ENCODE measurements around the gene BPIFB3. TPM values are rescaled to one million over a fixed set of nuclear protein-coding genes. Genes with fewer than 3 reads are reported as not detected.

BPIFB3 gene
- total and polyA plus RNA-seq, 2 of the 13 experiments (the other 11 are each of a cell fraction or from before 2014, with no cell fraction given), result 0.09 TPM; not detected in 1

GRCh38 chr20:33043731-33044181, 9.9 kb upstream of the BPIFB3 start (continued):
- TF ChIP-seq, protein P1, sequence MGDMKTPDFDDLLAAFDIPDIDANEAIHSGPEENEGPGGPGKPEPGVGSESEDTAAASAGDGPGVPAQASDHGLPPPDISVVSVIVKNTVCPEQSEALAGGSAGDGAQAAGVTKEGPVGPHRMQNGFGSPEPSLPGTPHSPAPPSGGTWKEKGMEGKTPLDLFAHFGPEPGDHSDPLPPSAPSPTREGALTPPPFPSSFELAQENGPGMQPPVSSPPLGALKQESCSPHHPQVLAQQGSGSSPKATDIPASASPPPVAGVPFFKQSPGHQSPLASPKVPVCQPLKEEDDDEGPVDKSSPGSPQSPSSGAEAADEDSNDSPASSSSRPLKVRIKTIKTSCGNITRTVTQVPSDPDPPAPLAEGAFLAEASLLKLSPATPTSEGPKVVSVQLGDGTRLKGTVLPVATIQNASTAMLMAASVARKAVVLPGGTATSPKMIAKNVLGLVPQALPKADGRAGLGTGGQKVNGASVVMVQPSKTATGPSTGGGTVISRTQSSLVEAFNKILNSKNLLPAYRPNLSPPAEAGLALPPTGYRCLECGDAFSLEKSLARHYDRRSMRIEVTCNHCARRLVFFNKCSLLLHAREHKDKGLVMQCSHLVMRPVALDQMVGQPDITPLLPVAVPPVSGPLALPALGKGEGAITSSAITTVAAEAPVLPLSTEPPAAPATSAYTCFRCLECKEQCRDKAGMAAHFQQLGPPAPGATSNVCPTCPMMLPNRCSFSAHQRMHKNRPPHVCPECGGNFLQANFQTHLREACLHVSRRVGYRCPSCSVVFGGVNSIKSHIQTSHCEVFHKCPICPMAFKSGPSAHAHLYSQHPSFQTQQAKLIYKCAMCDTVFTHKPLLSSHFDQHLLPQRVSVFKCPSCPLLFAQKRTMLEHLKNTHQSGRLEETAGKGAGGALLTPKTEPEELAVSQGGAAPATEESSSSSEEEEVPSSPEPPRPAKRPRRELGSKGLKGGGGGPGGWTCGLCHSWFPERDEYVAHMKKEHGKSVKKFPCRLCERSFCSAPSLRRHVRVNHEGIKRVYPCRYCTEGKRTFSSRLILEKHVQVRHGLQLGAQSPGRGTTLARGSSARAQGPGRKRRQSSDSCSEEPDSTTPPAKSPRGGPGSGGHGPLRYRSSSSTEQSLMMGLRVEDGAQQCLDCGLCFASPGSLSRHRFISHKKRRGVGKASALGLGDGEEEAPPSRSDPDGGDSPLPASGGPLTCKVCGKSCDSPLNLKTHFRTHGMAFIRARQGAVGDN (CRISPR knock-in tag; IDR thresholded peaks at IDR 0.05), result 0 out of 2 replicates have a peak, but pooled peaks have one; percentile 30
- TF ChIP-seq GRHL1 (CRISPR knock-in tag; conservative IDR thresholded peaks at IDR 0.05) (no peak), HDAC1 (CRISPR knock-in tag; IDR thresholded peaks at IDR 0.05) (0 out of 2 replicates have a peak, but pooled peaks have one; percentile 42), ZNF562 (CRISPR knock-in tag; IDR thresholded peaks at IDR 0.05; ENCODE audit: borderline replicate concordance) (no peak), ZNF670 (CRISPR knock-in tag; IDR thresholded peaks at IDR 0.05; ENCODE audit: borderline replicate concordance) (no peak), KIAA2018 (CRISPR knock-in tag; IDR thresholded peaks at IDR 0.05; ENCODE audit: borderline replicate concordance) (no peak)
- TF ChIP-seq, protein P2, sequence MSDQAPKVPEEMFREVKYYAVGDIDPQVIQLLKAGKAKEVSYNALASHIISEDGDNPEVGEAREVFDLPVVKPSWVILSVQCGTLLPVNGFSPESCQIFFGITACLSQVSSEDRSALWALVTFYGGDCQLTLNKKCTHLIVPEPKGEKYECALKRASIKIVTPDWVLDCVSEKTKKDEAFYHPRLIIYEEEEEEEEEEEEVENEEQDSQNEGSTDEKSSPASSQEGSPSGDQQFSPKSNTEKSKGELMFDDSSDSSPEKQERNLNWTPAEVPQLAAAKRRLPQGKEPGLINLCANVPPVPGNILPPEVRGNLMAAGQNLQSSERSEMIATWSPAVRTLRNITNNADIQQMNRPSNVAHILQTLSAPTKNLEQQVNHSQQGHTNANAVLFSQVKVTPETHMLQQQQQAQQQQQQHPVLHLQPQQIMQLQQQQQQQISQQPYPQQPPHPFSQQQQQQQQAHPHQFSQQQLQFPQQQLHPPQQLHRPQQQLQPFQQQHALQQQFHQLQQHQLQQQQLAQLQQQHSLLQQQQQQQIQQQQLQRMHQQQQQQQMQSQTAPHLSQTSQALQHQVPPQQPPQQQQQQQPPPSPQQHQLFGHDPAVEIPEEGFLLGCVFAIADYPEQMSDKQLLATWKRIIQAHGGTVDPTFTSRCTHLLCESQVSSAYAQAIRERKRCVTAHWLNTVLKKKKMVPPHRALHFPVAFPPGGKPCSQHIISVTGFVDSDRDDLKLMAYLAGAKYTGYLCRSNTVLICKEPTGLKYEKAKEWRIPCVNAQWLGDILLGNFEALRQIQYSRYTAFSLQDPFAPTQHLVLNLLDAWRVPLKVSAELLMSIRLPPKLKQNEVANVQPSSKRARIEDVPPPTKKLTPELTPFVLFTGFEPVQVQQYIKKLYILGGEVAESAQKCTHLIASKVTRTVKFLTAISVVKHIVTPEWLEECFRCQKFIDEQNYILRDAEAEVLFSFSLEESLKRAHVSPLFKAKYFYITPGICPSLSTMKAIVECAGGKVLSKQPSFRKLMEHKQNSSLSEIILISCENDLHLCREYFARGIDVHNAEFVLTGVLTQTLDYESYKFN (CRISPR knock-in tag; conservative IDR thresholded peaks at IDR 0.05), result peak; percentile 92
